Measurements from ENCODE around the gene ESAM.
"Not testable (repeated sequence)": the region's sequence is repeated elsewhere in the genome, so short reads cannot be mapped to it uniquely, and the experiment has no call there.

ESAM gene

GRCh38 chr11:124779568-124779967 lies 17.5 kb upstream of the ESAM start:
- intact Hi-C loops (cut with DNase I): no loop called here
- no peak for DNase-seq

GRCh38 chr11:124778281-124778680 lies 16.2 kb upstream of the ESAM start:
- no peak for DNase-seq
- intact Hi-C loops (cut with DNase I): no loop called here

GRCh38 chr11:124776865-124777645 lies 15.0 kb upstream of the ESAM start:
- no peak for DNase-seq
- intact Hi-C loops (cut with DNase I): no loop called here

- intact Hi-C loops (cut with DNase I); DNase-seq: not testable (repeated sequence)
Observed at GRCh38 chr11:124770959-124771358, 8.9 kb upstream of the ESAM start.

- intact Hi-C loops (cut with DNase I): no loop called here
- DNase-seq: no peak
Observed at GRCh38 chr11:124769806-124770774, 8.0 kb upstream of the ESAM start.

- intact Hi-C loops (cut with DNase I): no loop called here
- no peak for DNase-seq
Observed at GRCh38 chr11:124768914-124769313, 6.8 kb upstream of the ESAM start.

GRCh38 chr11:124766156-124766555 lies 4.1 kb upstream of the ESAM start:
- no peak for DNase-seq
- intact Hi-C loops (cut with DNase I): no loop called here

GRCh38 chr11:124763156-124763947 lies 1.3 kb upstream of the ESAM start:
- intact Hi-C loops (cut with DNase I): loop anchor here (5.0 kb wide), 1 partner anchor 74 kb away; no protein-coding TSS in a partner anchor
- DNase-seq: peak; percentile 72 to 93 (median 86)

GRCh38 chr11:124762624-124763155 lies 600 bp upstream of the ESAM start:
- DNase-seq: peak in 3 of 42 donors; percentile 23 to 30 (median 29)
- intact Hi-C loops (cut with DNase I): loop anchor here (5.0 kb wide), 1 partner anchor 75 kb away; no protein-coding TSS in a partner anchor

- intact Hi-C loops (cut with DNase I): loop anchor here (5.0 kb wide), 1 partner anchor 76 kb away; no protein-coding TSS in a partner anchor
Observed at GRCh38 chr11:124761301-124762104, 587 bp downstream of the ESAM start.

GRCh38 chr11:124760806-124761205 lies 1.3 kb downstream of the ESAM start:
- intact Hi-C loops (cut with DNase I): loop anchor here (5.0 kb wide), 1 partner anchor 76 kb away; no protein-coding TSS in a partner anchor
- no peak for DNase-seq

More at GRCh38 chr11:124761301-124762104, 587 bp downstream of the ESAM start:
- no peak for DNase-seq

GRCh38 chr11:124760205-124760652 lies 1.9 kb downstream of the ESAM start:
- intact Hi-C loops (cut with DNase I): loop anchor here (5.0 kb wide), 1 partner anchor 77 kb away; no protein-coding TSS in a partner anchor
- DNase-seq: peak in 1 of 42 donors; percentile 48

GRCh38 chr11:124759266-124760204 lies 2.6 kb downstream of the ESAM start:
- no peak for DNase-seq
- intact Hi-C loops (cut with DNase I): loop anchor here (5.0 kb wide), 1 partner anchor 78 kb away; no protein-coding TSS in a partner anchor

- intact Hi-C loops (cut with DNase I): no loop called here
- DNase-seq: peak; percentile 51 to 92 (median 81)
Observed at GRCh38 chr11:124758355-124759265, 3.5 kb downstream of the ESAM start.

- intact Hi-C loops (cut with DNase I): no loop called here
- DNase-seq: no peak
Observed at GRCh38 chr11:124757320-124757719, 4.8 kb downstream of the ESAM start.

Data from head of caudate nucleus (tissue), 42 donors.